PC-9 (cell line): ENCODE data around the gene NPBWR2. TPM values are rescaled to one million over a fixed set of nuclear protein-coding genes. Genes with fewer than 3 reads are reported as not detected.

Experiments used
- BruUV-seq: library from RNA; stranded (reverse); fragments of 400-500 nt; replicated peaks from 2 replicates; lab custom pipeline; 2021; lab: Mats Ljungman, UMichigan
- CTCF ChIA-PET: fragments of 300-600 bp; sonication (Branson Sonifier 250); formaldehyde crosslinking; loops from one replicate; lab custom pipeline; 2022; ENCODE audit warnings: antibody characterized with exemption; lab: Charles Lee
- POLR2A ChIA-PET: fragments of 300-600 bp; sonication (Branson Sonifier 250); formaldehyde crosslinking; loops from one replicate; lab custom pipeline; 2022; ENCODE audit warnings: antibody characterized with exemption; ENCODE audit not compliant: unreplicated experiment; lab: Charles Lee
- DNase-seq, 2 experiments: peaks; one replicate each; pipeline versions ENCODE4 v3.0.0 to v3.0.0-alpha.2; 2015 to 2022; ENCODE audit warnings: mixed read lengths in 1 of 2
- H2AFZ ChIP-seq: fragments of 200-600 bp; sonication (generic); 2 replicates; pipeline ENCODE4 v1.8.1; 2017; ENCODE audit warnings: antibody characterized with exemption
- H3F3A ChIP-seq: fragments of 200-600 bp; sonication (generic); 2 replicates; pipeline ENCODE4 v1.8.1; 2017; ENCODE audit warnings: antibody characterized with exemption, mild to moderate bottlenecking, low read depth; ENCODE audit not compliant: insufficient read depth
- H3K27ac ChIP-seq: fragments of 200-600 bp; sonication (generic); 2 replicates; pipeline ENCODE4 v1.6.1; 2016; ENCODE audit warnings: mixed run types
- H3K27me3 ChIP-seq: fragments of 200-600 bp; sonication (generic); 2 replicates; pipeline ENCODE4 v1.6.1; 2016; ENCODE audit warnings: low read depth, mixed run types; ENCODE audit not compliant: insufficient read depth
- H3K36me3 ChIP-seq: fragments of 200-600 bp; sonication (generic); 2 replicates; pipeline ENCODE4 v1.6.1; 2016; ENCODE audit warnings: low read depth, mixed run types
- H3K4me1 ChIP-seq: fragments of 200-600 bp; sonication (generic); replicated peaks from 2 replicates; pipeline ENCODE4 v1.6.1; 2016; ENCODE audit warnings: mixed run types; ENCODE audit not compliant: insufficient read depth
- H3K4me2 ChIP-seq: fragments of 200-600 bp; sonication (generic); 2 replicates; pipeline ENCODE4 v1.6.1; 2017; ENCODE audit warnings: mixed run types
- H3K4me3 ChIP-seq: fragments of 200-600 bp; sonication (generic); 2 replicates; pipeline ENCODE4 v1.6.1; 2016; ENCODE audit warnings: mixed run types
- H3K79me2 ChIP-seq: fragments of 200-600 bp; sonication (generic); 2 replicates; pipeline ENCODE4 v1.6.1; 2017; ENCODE audit warnings: low read depth, mixed run types
- H3K9me2 ChIP-seq: fragments of 200-600 bp; sonication (generic); 2 replicates; pipeline ENCODE4 v1.8.1; 2017; ENCODE audit warnings: mild to moderate bottlenecking; ENCODE audit not compliant: insufficient read depth
- H3K9me3 ChIP-seq: fragments of 200-600 bp; sonication (generic); 2 replicates; pipeline ENCODE4 v1.8.1; 2016; ENCODE audit warnings: low read depth; ENCODE audit not compliant: insufficient read depth
- H4K20me1 ChIP-seq: fragments of 200-600 bp; sonication (generic); 2 replicates; pipeline ENCODE4 v1.8.1; 2017; ENCODE audit not compliant: insufficient read depth
- CTCF ChIP-seq: fragments of 200-600 bp; sonication (generic); conservative IDR thresholded peaks from 2 replicates; pipeline ENCODE4 v1.6.1; 2017; ENCODE audit warnings: mixed run types, antibody characterized with exemption, mild to moderate bottlenecking, moderate library complexity
- EZH2 ChIP-seq: fragments of 200-600 bp; sonication (generic); IDR thresholded peaks from 2 replicates; pipeline ENCODE4 v1.8.0; 2017; ENCODE audit warnings: antibody characterized with exemption, low read depth
- intact Hi-C: fragments of 100-400 bp; cut with micrococcal nuclease; formaldehyde crosslinking; loops from one replicate; pipeline ENCODE4 v1.10.0; 2022; ENCODE audit not compliant: unreplicated experiment
- total RNA-seq: library from RNA; stranded (reverse); gene quantifications from 2 replicates; pipeline ENCODE4 v1.2.3, GENCODE V29; 2021

Gene NPBWR2
- total RNA-seq, 1 experiment from 2014 or later: not detected

DNA sequence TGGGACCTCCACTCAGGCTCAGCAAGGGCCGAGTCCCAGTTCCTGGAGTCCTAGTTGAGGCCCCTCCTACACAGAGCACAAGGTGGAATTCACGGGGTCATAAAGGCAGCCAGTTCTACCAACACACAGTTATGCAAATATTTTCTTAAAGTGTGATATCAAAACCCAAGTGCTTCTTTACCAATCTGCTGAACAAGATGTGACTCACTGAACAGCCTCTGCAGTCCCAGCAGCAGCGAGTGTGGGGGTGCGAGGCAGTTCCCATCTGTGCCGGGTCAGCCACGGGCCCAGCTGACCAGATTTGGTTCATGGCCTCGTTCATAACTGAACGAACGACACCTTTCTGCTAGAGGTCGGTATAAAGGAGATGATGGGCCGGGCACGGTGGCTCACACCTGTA is 48.8 kb downstream of the NPBWR2 start:
- H3K27me3 ChIP-seq: no peaks in the 10 kb centered on the region
- H3F3A ChIP-seq: peaks cover 28% of the 10 kb centered on the region; the same call in 1 of the 2 replicates
- TF ChIP-seq CTCF (no peak), EZH2 (no peak)
- peaks cover 4% of the 10 kb centered on the region for H3K79me2 ChIP-seq
- peak in 1 of 2 experiments; percentile 49 for DNase-seq
- no TSS peak for BruUV-seq
- H3K4me1 ChIP-seq: peaks cover 21% of the 10 kb centered on the region
- no peaks in the 10 kb centered on the region for H3K9me2 ChIP-seq
- H3K27ac ChIP-seq: no peak overlapping the region
- intact Hi-C loops: loop anchor here (5.0 kb wide), 2 partner anchors 521 to 621 kb away; partner anchors contain the start of gene PTK6
- H4K20me1 ChIP-seq: no peaks in the 10 kb centered on the region
- no peak overlapping the region for H3K4me3 ChIP-seq
- H2AFZ ChIP-seq: no peak overlapping the region
- ChIA-PET POLR2A (no interaction called here), CTCF (no interaction called here)
- no peaks in the 10 kb centered on the region for H3K36me3 ChIP-seq
- H3K9me3 ChIP-seq: no peaks in the 10 kb centered on the region
- peak overlapping the region; percentile 20; the same call in 1 of the 2 replicates for H3K4me2 ChIP-seq

DNA sequence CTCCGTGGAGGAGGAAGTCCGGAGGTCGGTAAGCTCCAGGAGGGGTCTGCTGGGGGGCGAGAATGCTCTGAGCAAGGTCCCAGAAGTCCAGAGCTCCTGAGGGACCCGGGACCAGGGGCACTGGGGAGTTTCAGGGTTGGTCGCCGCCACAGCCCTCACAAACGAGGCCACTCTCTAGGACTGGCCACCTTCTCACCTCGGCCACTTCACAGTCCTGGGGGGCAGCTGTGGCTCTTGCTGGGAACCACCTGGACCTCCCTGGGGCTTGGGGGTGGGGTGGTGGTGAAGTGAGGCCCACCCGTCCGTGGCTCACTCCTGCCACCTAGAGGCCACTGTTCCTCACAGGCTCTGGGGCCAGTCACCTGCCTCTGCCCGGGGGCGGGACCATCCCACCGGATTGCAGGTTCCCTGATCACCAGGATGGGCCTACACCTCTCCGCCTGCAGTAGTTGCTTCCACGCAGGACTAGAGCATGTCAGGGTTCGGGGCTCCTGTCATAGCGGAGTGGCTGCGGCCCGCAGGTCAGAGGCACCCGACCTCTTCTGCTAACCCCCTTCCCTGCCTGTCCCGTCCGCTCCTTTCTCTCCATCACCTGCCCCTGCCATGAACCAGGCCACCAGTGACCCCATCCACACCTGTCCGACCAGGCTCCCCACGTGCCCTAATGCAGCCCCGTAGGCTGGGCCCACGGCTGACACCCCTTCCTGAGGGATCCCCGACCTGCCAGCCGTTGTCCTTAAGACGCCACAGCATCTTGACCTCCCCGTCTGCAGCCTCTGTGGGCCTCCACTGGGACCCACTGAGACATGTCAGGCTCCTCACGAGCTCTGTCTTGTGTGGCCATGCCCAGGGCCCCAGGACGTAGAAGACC is 49.5 kb downstream of the NPBWR2 start:
- no peaks in the 10 kb centered on the region for H3K79me2 ChIP-seq
- ChIA-PET CTCF (no interaction called here), POLR2A (no interaction called here)
- BruUV-seq: no TSS peak
- TF ChIP-seq EZH2 (no peak), CTCF (peak; percentile 90)
- H3K27ac ChIP-seq: no peak overlapping the region
- no peaks in the 10 kb centered on the region for H4K20me1 ChIP-seq
- H2AFZ ChIP-seq: no peak overlapping the region
- DNase-seq: peak; percentile 55 to 87
- H3F3A ChIP-seq: peaks cover 25% of the 10 kb centered on the region; the same call in 1 of the 2 replicates
- H3K4me3 ChIP-seq: no peak overlapping the region
- no peaks in the 10 kb centered on the region for H3K9me3 ChIP-seq
- no peaks in the 10 kb centered on the region for H3K27me3 ChIP-seq
- no peaks in the 10 kb centered on the region for H3K36me3 ChIP-seq
- intact Hi-C loops: loop anchor here (5.0 kb wide), 2 partner anchors 521 to 621 kb away; partner anchors contain the start of gene PTK6
- H3K4me1 ChIP-seq: peaks cover 21% of the 10 kb centered on the region
- peak overlapping the region; percentile 20; the same call in 1 of the 2 replicates for H3K4me2 ChIP-seq
- H3K9me2 ChIP-seq: no peaks in the 10 kb centered on the region

- Histone ChIP-seq H3K4me2 (no peak overlapping the region), H3K9me3 (no peaks in the 10 kb centered on the region), H3K9me2 (no peaks in the 10 kb centered on the region), H3K4me1 (peaks cover 16% of the 10 kb centered on the region), H4K20me1 (no peaks in the 10 kb centered on the region), H3K27me3 (0 out of 2 replicates have a peak, but pooled peaks cover 8% of the 10 kb centered on the region), H3K36me3 (no peaks in the 10 kb centered on the region), H3K4me3 (no peak overlapping the region), H3K27ac (no peak overlapping the region), H3F3A (peaks cover 25% of the 10 kb centered on the region; the same call in 1 of the 2 replicates), H2AFZ (no peak overlapping the region), H3K79me2 (no peaks in the 10 kb centered on the region)
- POLR2A ChIA-PET: no interaction called here
- BruUV-seq: no TSS peak
- intact Hi-C loops: loop anchor here (5.0 kb wide), 2 partner anchors 520 to 620 kb away; partner anchors contain the start of gene PTK6
- TF ChIP-seq CTCF: no peak
- no peak for TF ChIP-seq EZH2
- CTCF ChIA-PET: no interaction called here
- DNase-seq: no peak
Measured at GRCh38 chr20:64056889-64057627, 50.3 kb downstream of the NPBWR2 start.
